GM23338 (cell line): ENCODE results near the gene PER1. TPM values are rescaled to one million over a fixed set of nuclear protein-coding genes. Genes with fewer than 3 reads are reported as not detected.

Experiments used
- ATAC-seq: fragments of 200-7000 bp; cut with Tn5 transposase; 3 replicates; pipeline ENCODE4 v1.9.1; 2020
- DNase-seq: peaks from one replicate; pipeline ENCODE4 v3.0.0-alpha.2; 2015; ENCODE audit warnings: low spot score
- H2AFZ ChIP-seq: fragments of 200-600 bp; sonication (generic); 2 replicates; pipeline ENCODE4 v1.8.0; 2016; ENCODE audit warnings: antibody characterized with exemption, mild to moderate bottlenecking, moderate library complexity
- H3F3A ChIP-seq: fragments of 200-600 bp; sonication (generic); replicated peaks from 2 replicates; pipeline ENCODE4 v1.8.0; 2017; ENCODE audit warnings: antibody characterized with exemption, mixed run types, low read depth
- H3K27ac ChIP-seq: fragments of 200-600 bp; sonication (generic); 2 replicates; pipeline ENCODE4 v1.6.1; 2016; ENCODE audit warnings: low read depth
- H3K27me3 ChIP-seq: fragments of 200-600 bp; sonication (generic); 2 replicates; pipeline ENCODE4 v1.8.0; 2016; ENCODE audit warnings: mild to moderate bottlenecking, mixed run types, moderate library complexity; ENCODE audit not compliant: insufficient read depth
- H3K36me3 ChIP-seq: fragments of 200-600 bp; sonication (generic); 2 replicates; pipeline ENCODE4 v1.8.0; 2016; ENCODE audit warnings: mild to moderate bottlenecking; ENCODE audit not compliant: insufficient read depth
- H3K4me1 ChIP-seq: fragments of 200-600 bp; sonication (generic); 2 replicates; pipeline ENCODE4 v1.8.0; 2016; ENCODE audit warnings: mild to moderate bottlenecking, moderate library complexity; ENCODE audit not compliant: insufficient read depth
- H3K4me2 ChIP-seq: fragments of 200-600 bp; sonication (generic); 2 replicates; pipeline ENCODE4 v1.7.1; 2017; ENCODE audit warnings: mixed run types
- H3K4me3 ChIP-seq: fragments of 200-600 bp; sonication (generic); 2 replicates; pipeline ENCODE4 v1.6.1; 2016; ENCODE audit warnings: mixed run types
- H3K79me2 ChIP-seq: fragments of 200-600 bp; sonication (generic); replicated peaks from 2 replicates; pipeline ENCODE4 v1.8.0; 2017; ENCODE audit warnings: mild to moderate bottlenecking; ENCODE audit not compliant: insufficient read depth
- H3K9me2 ChIP-seq: fragments of 200-600 bp; sonication (generic); 2 replicates; pipeline ENCODE4 v1.8.0; 2017; ENCODE audit not compliant: insufficient read depth
- H4K20me1 ChIP-seq: fragments of 200-600 bp; sonication (generic); replicated peaks from 2 replicates; pipeline ENCODE4 v1.8.0; 2017; ENCODE audit warnings: mild to moderate bottlenecking; ENCODE audit not compliant: insufficient read depth
- H3K27ac Mint-ChIP-seq: 2 replicates; pipeline ENCODE4 v1.8.0; 2020; ENCODE audit warnings: inconsistent platforms, mild to moderate bottlenecking, moderate library complexity, mixed read lengths
- H3K27me3 Mint-ChIP-seq: 3 replicates; pipeline ENCODE4 v1.8.0; 2022; ENCODE audit warnings: low read depth, mild to moderate bottlenecking, moderate library complexity, mixed read lengths, inconsistent platforms; ENCODE audit not compliant: insufficient read depth, poor library complexity
- H3K36me3 Mint-ChIP-seq: 3 replicates; pipeline ENCODE4 v1.8.0; 2021; ENCODE audit warnings: low read depth, mild to moderate bottlenecking, inconsistent platforms, moderate library complexity, mixed read lengths
- H3K4me1 Mint-ChIP-seq: 3 replicates; pipeline ENCODE4 v1.8.0; 2020; ENCODE audit warnings: mild to moderate bottlenecking, inconsistent platforms, mixed read lengths
- H3K4me3 Mint-ChIP-seq: 3 replicates; pipeline ENCODE4 v1.8.0; 2021; ENCODE audit warnings: moderate library complexity, mild to moderate bottlenecking, inconsistent platforms, mixed read lengths
- H3K9me3 Mint-ChIP-seq: 3 replicates; pipeline ENCODE4 v1.8.0; 2020; ENCODE audit warnings: moderate library complexity, mild to moderate bottlenecking, inconsistent platforms, mixed read lengths
- CREB1 ChIP-seq: fragments of 250-450 bp; sonication (Bioruptor Pico); IDR thresholded peaks from 2 replicates; pipeline ENCODE4 v1.5.0; 2020; ENCODE audit warnings: low read depth, mild to moderate bottlenecking, moderate library complexity
- CTCF ChIP-seq, 2 experiments: fragments of 200-600 bp in 1 of 2; sonication (generic) in 1 of 2; conservative IDR thresholded peaks; 2 replicates each; pipeline versions ENCODE4 v1.5.1 to v1.6.1; 2016 to 2017; ENCODE audit warnings: antibody characterized with exemption in 2 of 2, low read depth in 2 of 2, mild to moderate bottlenecking in 2 of 2, moderate library complexity in 1 of 2
- ETS1 ChIP-seq: IDR thresholded peaks from 2 replicates; pipeline ENCODE4 v1.6.1; 2016; ENCODE audit warnings: antibody characterized with exemption
- EZH2 ChIP-seq: fragments of 200-600 bp; sonication (generic); IDR thresholded peaks from one replicate; pipeline ENCODE4 v1.8.0; 2017; ENCODE audit warnings: antibody characterized with exemption, mild to moderate bottlenecking, low read depth; ENCODE audit not compliant: unreplicated experiment
- EZH2phosphoT487 ChIP-seq: fragments of 200-600 bp; sonication (generic); IDR thresholded peaks from one replicate; pipeline ENCODE4 v1.8.1; 2018; ENCODE audit warnings: antibody characterized with exemption; ENCODE audit not compliant: unreplicated experiment
- JUNB ChIP-seq: IDR thresholded peaks from one replicate; pipeline ENCODE4 v1.6.1; 2016; ENCODE audit warnings: antibody characterized with exemption; ENCODE audit not compliant: unreplicated experiment
- NANOG ChIP-seq: IDR thresholded peaks from 2 replicates; pipeline ENCODE4 v1.6.1; 2016; ENCODE audit warnings: antibody characterized with exemption, borderline replicate concordance
- POLR2AphosphoS5 ChIP-seq: IDR thresholded peaks from 2 replicates; pipeline ENCODE4 v1.6.1; 2016; ENCODE audit warnings: antibody characterized with exemption, low read depth
- REST ChIP-seq: IDR thresholded peaks from one replicate; pipeline ENCODE4 v1.6.1; 2018; ENCODE audit warnings: antibody characterized with exemption; ENCODE audit not compliant: unreplicated experiment
- STAT1 ChIP-seq: IDR thresholded peaks from one replicate; pipeline ENCODE4 v1.6.1; 2016; ENCODE audit warnings: antibody characterized with exemption; ENCODE audit not compliant: unreplicated experiment
- ZNF114 ChIP-seq: fragments of 250-450 bp; sonication (Bioruptor Pico); IDR thresholded peaks from 2 replicates; pipeline ENCODE4 v1.5.0; 2020; ENCODE audit warnings: mild to moderate bottlenecking, moderate library complexity
- ZNF331 ChIP-seq: fragments of 250-450 bp; sonication (Bioruptor Pico); IDR thresholded peaks from 2 replicates; pipeline ENCODE4 v1.5.0; 2020; ENCODE audit warnings: low read depth, mild to moderate bottlenecking, moderate library complexity
- ZNF462 ChIP-seq: fragments of 250-450 bp; sonication (Bioruptor Pico); IDR thresholded peaks from 2 replicates; pipeline ENCODE4 v1.5.0; 2020; ENCODE audit warnings: mild to moderate bottlenecking, moderate library complexity
- polyA plus RNA-seq: library from polyadenylated mRNA; unstranded; fragments of >200 nt; fragmentation: Nextera tagmentation; extraction: Ambion mirVana; gene quantifications from 2 replicates; pipeline ENCODE4 v1.2.1, GENCODE V29; 2016
- total RNA-seq: library from RNA; depleted of rRNA; stranded (reverse); fragments of >200 nt; shearing (Covaris generic); gene quantifications from 2 replicates; pipeline ENCODE4 v1.2.3, GENCODE V29; 2014

Gene PER1
- total and polyA plus RNA-seq, 2 experiments from 2014 or later = 12.2 to 36.1 TPM

GRCh38 chr17:8176998-8177731, 25.0 kb upstream of the PER1 start:
- Histone ChIP-seq H3K4me1 (peaks cover 19% of the 10 kb centered on the region), H3K36me3 (no peaks in the 10 kb centered on the region), H3K4me2 (peak overlapping the region; percentile 91), H3F3A (peaks cover 8% of the 10 kb centered on the region), H3K27me3 (no peaks in the 10 kb centered on the region), H3K9me2 (no peaks in the 10 kb centered on the region), H4K20me1 (no peaks in the 10 kb centered on the region), H3K79me2 (no peaks in the 10 kb centered on the region), H3K27ac (peak overlapping the region; percentile 45; the same call in 1 of the 2 replicates), H2AFZ (peak overlapping the region; percentile 94; the same call in 1 of the 2 replicates), H3K4me3 (peak overlapping the region; percentile 58)
- H3K36me3 Mint-ChIP-seq = no peaks in the 10 kb centered on the region; the same call in 2 of the 3 replicates
- DNase-seq (no peak), ATAC-seq (no peak)
- H3K4me1 Mint-ChIP-seq = peaks cover 30% of the 10 kb centered on the region
- TF ChIP-seq ZNF462 (CRISPR knock-in tag) (no peak), CTCF (conservative IDR thresholded peaks at IDR 0.05; ENCODE audit: low read depth in 2 of 2) (no peak), EZH2phosphoT487 (no peak), REST (no peak), JUNB (no peak), EZH2 (no peak), CREB1 (CRISPR knock-in tag) (no peak), POLR2AphosphoS5 (no peak), STAT1 (no peak), ZNF114 (CRISPR knock-in tag) (no peak), NANOG (no peak), ETS1 (no peak), ZNF331 (CRISPR knock-in tag) (no peak)
- no peaks in the 10 kb centered on the region for H3K9me3 Mint-ChIP-seq
- peak overlapping the region; percentile 93 for H3K4me3 Mint-ChIP-seq
- peak overlapping the region; percentile 87 for H3K27ac Mint-ChIP-seq
- peaks cover 32% of the 10 kb centered on the region for H3K27me3 Mint-ChIP-seq
